ENCODE data around the gene MACROD1.

DNA sequence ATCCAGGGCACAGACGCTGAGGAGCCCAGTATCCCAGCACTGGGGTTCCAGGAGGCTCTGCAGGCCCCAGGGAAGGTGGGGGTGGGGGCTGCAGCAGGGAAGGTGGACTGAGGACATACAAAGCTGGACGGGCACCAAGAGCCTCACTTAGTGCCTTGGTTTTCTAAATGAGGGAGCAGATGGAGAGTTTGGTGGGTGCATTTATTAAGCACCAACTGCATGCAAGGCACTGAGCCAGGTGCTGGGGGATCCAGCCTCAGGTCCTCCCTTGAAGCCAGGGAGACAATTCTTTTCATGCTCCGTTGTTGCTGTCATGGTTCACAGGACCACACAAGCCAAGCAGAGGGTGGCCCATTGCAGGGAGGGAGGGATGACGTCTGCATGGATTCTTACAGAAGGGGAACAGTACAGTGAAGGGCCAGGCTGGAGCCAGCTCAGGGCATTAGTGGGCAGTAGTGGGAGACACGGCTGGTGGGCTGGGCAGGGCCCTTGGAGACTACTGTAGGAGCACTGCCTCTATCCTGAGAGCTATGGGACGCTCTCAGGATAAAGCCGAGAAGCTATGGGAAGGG, 65.0 kb downstream of the MACROD1 start:
- TF ChIP-seq NR2C2 (IDR thresholded peaks at IDR 0.05; ENCODE audit: borderline replicate concordance, control insufficient read depth, insufficient read length, low read depth): no peak
- TF ChIP-seq EP300 (IDR thresholded peaks at IDR 0.05; ENCODE audit: borderline replicate concordance in 1 of 2, control insufficient read depth in 1 of 2, low read depth in 2 of 2, low read length in 2 of 2): no peak
- TF ChIP-seq FOS (IDR thresholded peaks at IDR 0.05; ENCODE audit: borderline replicate concordance, extremely low read depth, insufficient read length): no peak
- TF ChIP-seq, protein P1, sequence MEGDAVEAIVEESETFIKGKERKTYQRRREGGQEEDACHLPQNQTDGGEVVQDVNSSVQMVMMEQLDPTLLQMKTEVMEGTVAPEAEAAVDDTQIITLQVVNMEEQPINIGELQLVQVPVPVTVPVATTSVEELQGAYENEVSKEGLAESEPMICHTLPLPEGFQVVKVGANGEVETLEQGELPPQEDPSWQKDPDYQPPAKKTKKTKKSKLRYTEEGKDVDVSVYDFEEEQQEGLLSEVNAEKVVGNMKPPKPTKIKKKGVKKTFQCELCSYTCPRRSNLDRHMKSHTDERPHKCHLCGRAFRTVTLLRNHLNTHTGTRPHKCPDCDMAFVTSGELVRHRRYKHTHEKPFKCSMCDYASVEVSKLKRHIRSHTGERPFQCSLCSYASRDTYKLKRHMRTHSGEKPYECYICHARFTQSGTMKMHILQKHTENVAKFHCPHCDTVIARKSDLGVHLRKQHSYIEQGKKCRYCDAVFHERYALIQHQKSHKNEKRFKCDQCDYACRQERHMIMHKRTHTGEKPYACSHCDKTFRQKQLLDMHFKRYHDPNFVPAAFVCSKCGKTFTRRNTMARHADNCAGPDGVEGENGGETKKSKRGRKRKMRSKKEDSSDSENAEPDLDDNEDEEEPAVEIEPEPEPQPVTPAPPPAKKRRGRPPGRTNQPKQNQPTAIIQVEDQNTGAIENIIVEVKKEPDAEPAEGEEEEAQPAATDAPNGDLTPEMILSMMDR (IDR thresholded peaks at IDR 0.05 in 2 of 3, conservative IDR thresholded peaks at IDR 0.05 in 1 of 3; ENCODE audit: control insufficient read depth in 2 of 3, extremely low read depth in 1 of 3, insufficient read depth in 1 of 3, low read depth in 3 of 3, low read length in 3 of 3): no peak
- no peak for TF ChIP-seq POLR2AphosphoS5 (IDR thresholded peaks at IDR 0.05; ENCODE audit: low read length)
- no peak for TF ChIP-seq RAD51 (IDR thresholded peaks at IDR 0.05)
- no peak for TF ChIP-seq SMAD5 (IDR thresholded peaks at IDR 0.05; ENCODE audit: low read depth)
- no peak for TF ChIP-seq POLR2A (IDR thresholded peaks at IDR 0.05; ENCODE audit: low read depth, low read length)
- no peak for TF ChIP-seq PAX8 (IDR thresholded peaks at IDR 0.05)
- TF ChIP-seq RAD21 (IDR thresholded peaks at IDR 0.05; ENCODE audit: insufficient read depth, low read depth, low read length): no peak
- no peak for TF ChIP-seq TCF3 (IDR thresholded peaks at IDR 0.05; ENCODE audit: borderline replicate concordance, insufficient read depth, low read depth, low read length)
- no peak for TF ChIP-seq YBX1 (IDR thresholded peaks at IDR 0.05)

All from GM12878 (cell line).